ENCODE data around the gene ITGB4. TPM values are rescaled to one million over a fixed set of nuclear protein-coding genes. Genes with fewer than 3 reads are reported as not detected.

ITGB4 gene
- polyA plus RNA-seq, 3 donors, result 0.09 to 0.82 TPM; not detected in 1

DNA sequence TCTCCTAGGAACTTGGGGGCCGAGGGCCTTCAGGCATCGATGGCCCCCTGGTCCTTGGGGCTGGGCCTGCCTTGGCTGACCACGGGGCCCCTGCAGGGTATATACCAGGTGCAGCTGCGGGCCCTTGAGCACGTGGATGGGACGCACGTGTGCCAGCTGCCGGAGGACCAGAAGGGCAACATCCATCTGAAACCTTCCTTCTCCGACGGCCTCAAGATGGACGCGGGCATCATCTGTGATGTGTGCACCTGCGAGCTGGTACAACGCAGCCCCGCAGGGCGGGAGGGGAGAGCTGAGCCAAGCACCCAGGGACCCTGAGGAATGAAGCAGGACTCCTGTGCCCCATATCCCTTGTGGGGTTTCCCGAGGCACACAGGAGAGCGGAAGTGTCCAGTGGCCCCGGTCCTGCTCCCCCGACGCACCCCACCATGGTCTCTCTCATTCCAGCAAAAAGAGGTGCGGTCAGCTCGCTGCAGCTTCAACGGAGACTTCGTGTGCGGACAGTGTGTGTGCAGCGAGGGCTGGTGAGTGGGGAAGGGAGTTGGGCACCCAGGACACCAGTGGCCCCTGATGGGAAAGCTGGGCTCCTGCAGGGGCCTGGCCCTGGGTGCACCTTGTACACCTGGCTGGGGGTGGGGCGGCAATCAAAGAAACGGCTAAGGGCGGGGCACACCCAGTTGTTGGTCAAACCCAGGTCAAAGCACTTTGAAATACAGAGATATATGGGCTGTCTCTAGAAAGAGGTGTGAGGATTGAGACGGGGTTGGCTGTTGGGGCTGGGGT is 10.6 kb downstream of the ITGB4 start:
- Histone ChIP-seq H3K4me3 (replicated peaks in 1 of 3; ENCODE audit: low read depth in 2 of 3, low read length in 3 of 3) (no peak overlapping the region), H2AFZ (ENCODE audit: insufficient read depth, low read depth, low read length, poor library complexity, severe bottlenecking) (no peak overlapping the region), H3K9me3 (replicated peaks in 1 of 2; ENCODE audit: control insufficient read depth in 1 of 2, insufficient read depth in 1 of 2, low read length in 2 of 2) (no peaks in the 10 kb centered on the region), H3K36me3 (replicated peaks in 1 of 2; ENCODE audit: control insufficient read depth in 1 of 2, insufficient read depth in 2 of 2, low read length in 2 of 2) (no peaks in the 10 kb centered on the region), H3K27ac (ENCODE audit: low read depth in 1 of 2, low read length in 2 of 2) (no peak overlapping the region), H3K9ac (ENCODE audit: insufficient read depth, low read length, poor library complexity, severe bottlenecking) (no peak overlapping the region), H3K4me1 (ENCODE audit: control insufficient read depth in 1 of 2, insufficient read depth in 2 of 2, low read length in 2 of 2) (peaks cover 0 to 7% of the 10 kb centered on the region in 2 donors), H3K27me3 (ENCODE audit: control insufficient read depth in 2 of 2, insufficient read depth in 2 of 2, low read length in 2 of 2) (no peaks in the 10 kb centered on the region), H4K20me1 (ENCODE audit: insufficient read depth, low read length) (no peaks in the 10 kb centered on the region), H3K79me2 (ENCODE audit: insufficient read depth, low read length) (no peaks in the 10 kb centered on the region), H3K4me2 (replicated peaks; ENCODE audit: extremely low read depth, low read length, poor library complexity, severe bottlenecking) (no peak overlapping the region)
- Mint-ChIP-seq H3K4me3 (no peak overlapping the region), H3K36me3 (no peaks in the 10 kb centered on the region), H3K27ac (peak overlapping the region in 1 of 7 donors; percentile 28), H3K9me3 (peaks cover 0 to 1% (median 0%) of the 10 kb centered on the region in 7 donors), H3K4me1 (peaks cover 13% of the 10 kb centered on the region), H3K27me3 (ENCODE audit: low read depth in 3 of 3) (peaks cover 0 to 7% (median 0%) of the 10 kb centered on the region in 3 donors)
- WGBS (ENCODE audit: insufficient coverage), result 94% methylated on average over 25 of the region's 31 CpGs
- intact Hi-C loops (cut with micrococcal nuclease), result no loop called here
- TF ChIP-seq, protein P1, sequence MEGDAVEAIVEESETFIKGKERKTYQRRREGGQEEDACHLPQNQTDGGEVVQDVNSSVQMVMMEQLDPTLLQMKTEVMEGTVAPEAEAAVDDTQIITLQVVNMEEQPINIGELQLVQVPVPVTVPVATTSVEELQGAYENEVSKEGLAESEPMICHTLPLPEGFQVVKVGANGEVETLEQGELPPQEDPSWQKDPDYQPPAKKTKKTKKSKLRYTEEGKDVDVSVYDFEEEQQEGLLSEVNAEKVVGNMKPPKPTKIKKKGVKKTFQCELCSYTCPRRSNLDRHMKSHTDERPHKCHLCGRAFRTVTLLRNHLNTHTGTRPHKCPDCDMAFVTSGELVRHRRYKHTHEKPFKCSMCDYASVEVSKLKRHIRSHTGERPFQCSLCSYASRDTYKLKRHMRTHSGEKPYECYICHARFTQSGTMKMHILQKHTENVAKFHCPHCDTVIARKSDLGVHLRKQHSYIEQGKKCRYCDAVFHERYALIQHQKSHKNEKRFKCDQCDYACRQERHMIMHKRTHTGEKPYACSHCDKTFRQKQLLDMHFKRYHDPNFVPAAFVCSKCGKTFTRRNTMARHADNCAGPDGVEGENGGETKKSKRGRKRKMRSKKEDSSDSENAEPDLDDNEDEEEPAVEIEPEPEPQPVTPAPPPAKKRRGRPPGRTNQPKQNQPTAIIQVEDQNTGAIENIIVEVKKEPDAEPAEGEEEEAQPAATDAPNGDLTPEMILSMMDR (IDR thresholded peaks at IDR 0.05), result no peak
- no peak for DNase-seq

GRCh38 chr17:75733471-75733870 is 12.2 kb downstream of the ITGB4 start:
- WGBS (ENCODE audit: insufficient coverage), result 95% methylated on average over 18 of the region's 18 CpGs
- no peak overlapping the region for H3K9ac ChIP-seq (ENCODE audit: insufficient read depth, low read length, poor library complexity, severe bottlenecking)
- TF ChIP-seq, protein P1 (IDR thresholded peaks at IDR 0.05), result no peak
- H3K27me3 ChIP-seq (ENCODE audit: control insufficient read depth in 2 of 2, insufficient read depth in 2 of 2, low read length in 2 of 2), result no peaks in the 10 kb centered on the region
- peaks cover 15 to 22% of the 10 kb centered on the region in 2 donors for H3K4me1 ChIP-seq (ENCODE audit: control insufficient read depth in 1 of 2, insufficient read depth in 2 of 2, low read length in 2 of 2)
- no peak overlapping the region for H3K4me3 ChIP-seq (replicated peaks in 1 of 3; ENCODE audit: low read depth in 2 of 3, low read length in 3 of 3)
- H3K4me2 ChIP-seq (replicated peaks; ENCODE audit: extremely low read depth, low read length, poor library complexity, severe bottlenecking), result no peak overlapping the region
- no peak overlapping the region for H3K27ac ChIP-seq (ENCODE audit: low read depth in 1 of 2, low read length in 2 of 2)
- Mint-ChIP-seq H3K9me3 (peaks cover 0 to 4% (median 0%) of the 10 kb centered on the region in 7 donors), H3K4me3 (no peak overlapping the region), H3K27me3 (ENCODE audit: low read depth in 3 of 3) (peaks cover 0 to 6% (median 0%) of the 10 kb centered on the region in 3 donors), H3K36me3 (peaks cover 2% of the 10 kb centered on the region in 2 donors), H3K4me1 (peaks cover 27% of the 10 kb centered on the region), H3K27ac (peak overlapping the region in 2 of 7 donors; percentile 6 to 51)
- no peaks in the 10 kb centered on the region for H3K9me3 ChIP-seq (replicated peaks in 1 of 2; ENCODE audit: control insufficient read depth in 1 of 2, insufficient read depth in 1 of 2, low read length in 2 of 2)
- no peak overlapping the region for H2AFZ ChIP-seq (ENCODE audit: insufficient read depth, low read depth, low read length, poor library complexity, severe bottlenecking)
- H3K36me3 ChIP-seq (replicated peaks in 1 of 2; ENCODE audit: control insufficient read depth in 1 of 2, insufficient read depth in 2 of 2, low read length in 2 of 2), result no peaks in the 10 kb centered on the region
- intact Hi-C loops (cut with micrococcal nuclease), result no loop called here
- no peaks in the 10 kb centered on the region for H3K79me2 ChIP-seq (ENCODE audit: insufficient read depth, low read length)
- H4K20me1 ChIP-seq (ENCODE audit: insufficient read depth, low read length), result no peaks in the 10 kb centered on the region
- DNase-seq, result no peak

Data from CD14-positive monocyte (primary cell).